SJSA1 (cell line): Measurements from ENCODE around the gene MX2. TPM values are rescaled to one million over a fixed set of nuclear protein-coding genes. Genes with fewer than 3 reads are reported as not detected.
A peak's percentile ranks its signal among the peaks of the same experiment; 100 is the strongest.

Experiments used
- DNase-seq, 2 experiments: peaks; one replicate each; pipeline ENCODE4 v3.0.0-alpha.2; 2015 to 2020; ENCODE audit warnings: low spot score in 2 of 2, low read depth in 1 of 2
- H3K27ac ChIP-seq: fragments of 250-450 bp; sonication (Bioruptor Pico); 2 replicates; pipeline ENCODE4 v1.5.1; 2020; ENCODE audit warnings: mild to moderate bottlenecking, moderate library complexity
- H3K27me3 ChIP-seq: fragments of 250-450 bp; sonication (Bioruptor Pico); replicated peaks from 2 replicates; pipeline ENCODE4 v1.5.1; 2020; ENCODE audit warnings: mild to moderate bottlenecking, moderate library complexity
- H3K36me3 ChIP-seq: fragments of 250-450 bp; sonication (Bioruptor Pico); 2 replicates; pipeline ENCODE4 v1.5.1; 2020; ENCODE audit warnings: mild to moderate bottlenecking
- H3K4me1 ChIP-seq: fragments of 250-450 bp; sonication (Bioruptor Pico); replicated peaks from 2 replicates; pipeline ENCODE4 v1.6.1; 2021; ENCODE audit warnings: mild to moderate bottlenecking
- H3K4me3 ChIP-seq: fragments of 250-450 bp; sonication (Bioruptor Pico); 2 replicates; pipeline ENCODE4 v1.5.1; 2020; ENCODE audit warnings: mild to moderate bottlenecking
- H3K9me3 ChIP-seq: fragments of 250-450 bp; sonication (Bioruptor Pico); replicated peaks from 2 replicates; pipeline ENCODE4 v1.5.1; 2020; ENCODE audit warnings: mild to moderate bottlenecking
- total RNA-seq: library from RNA; depleted of rRNA; stranded (reverse); fragments of >200 nt; shearing (Covaris generic); gene quantifications from 2 replicates; pipeline ENCODE4 v1.2.3, GENCODE V29; 2014

The MX2 gene
- total RNA-seq, 1 experiment from 2014 or later = not detected

- Histone ChIP-seq H3K4me3 (no peak overlapping the region), H3K27ac (no peak overlapping the region), H3K9me3 (no peaks in the 10 kb centered on the region), H3K27me3 (0 out of 2 replicates have a peak, but pooled peaks cover 2% of the 10 kb centered on the region), H3K4me1 (peaks cover 6% of the 10 kb centered on the region; the same call in 1 of the 2 replicates), H3K36me3 (no peaks in the 10 kb centered on the region)
- no peak for DNase-seq
These were observed 1.8 kb downstream of the MX2 start for GRCh38 chr21:41363370-41364270.

- H3K9me3 ChIP-seq = no peaks in the 10 kb centered on the region
- no peak overlapping the region for H3K27ac ChIP-seq
- peaks cover 6% of the 10 kb centered on the region; the same call in 1 of the 2 replicates for H3K4me1 ChIP-seq
- no peak overlapping the region for H3K4me3 ChIP-seq
- H3K27me3 ChIP-seq = 0 out of 2 replicates have a peak, but pooled peaks cover 2% of the 10 kb centered on the region
- DNase-seq = peak in 1 of 2 experiments; percentile 24
- no peaks in the 10 kb centered on the region for H3K36me3 ChIP-seq
These were observed 2.5 kb downstream of the MX2 start for GRCh38 chr21:41364308-41364707.

GRCh38 chr21:41365377-41366107 is 3.7 kb downstream of the MX2 start:
- Histone ChIP-seq H3K4me3 (no peak overlapping the region), H3K27ac (no peak overlapping the region), H3K27me3 (0 out of 2 replicates have a peak, but pooled peaks cover 2% of the 10 kb centered on the region), H3K9me3 (no peaks in the 10 kb centered on the region), H3K4me1 (peaks cover 6% of the 10 kb centered on the region; the same call in 1 of the 2 replicates), H3K36me3 (no peaks in the 10 kb centered on the region)
- DNase-seq = peak in 1 of 2 experiments; percentile 13

DNA sequence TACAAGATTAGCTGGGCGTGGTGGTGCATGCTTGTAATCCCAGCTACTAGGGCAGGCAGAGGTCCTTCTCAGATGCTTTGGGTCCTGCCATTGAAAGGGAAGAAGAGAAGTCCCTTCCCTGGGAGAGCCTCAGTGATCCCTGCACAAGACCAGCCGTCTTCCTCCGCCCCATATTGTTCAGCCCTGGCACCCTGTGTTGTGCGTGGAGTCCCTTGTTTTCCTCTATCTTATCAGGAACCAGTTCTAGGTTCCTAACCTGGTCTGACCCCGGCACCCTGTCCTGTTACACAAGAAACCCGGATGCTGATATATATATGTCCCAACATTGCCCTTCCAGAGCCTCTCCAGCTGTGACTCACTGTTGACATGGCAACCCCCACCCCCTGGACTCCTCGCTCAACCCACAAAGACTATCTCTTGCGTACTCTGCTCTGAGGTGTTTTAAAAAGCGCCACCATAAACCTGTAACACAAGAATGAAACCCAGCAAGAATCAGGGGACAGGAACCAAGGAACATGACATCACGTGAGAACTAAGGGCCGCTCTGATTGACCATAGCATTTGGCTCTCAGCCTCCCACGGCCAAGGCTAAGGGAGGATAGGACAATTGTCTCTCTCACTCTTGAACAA is 4.8 kb downstream of the MX2 start:
- H3K9me3 ChIP-seq = no peaks in the 10 kb centered on the region
- 0 out of 2 replicates have a peak, but pooled peaks cover 2% of the 10 kb centered on the region for H3K27me3 ChIP-seq
- no peaks in the 10 kb centered on the region for H3K36me3 ChIP-seq
- DNase-seq = peak in 1 of 2 experiments; percentile 46
- H3K27ac ChIP-seq = no peak overlapping the region
- peaks cover 5% of the 10 kb centered on the region; the same call in 1 of the 2 replicates for H3K4me1 ChIP-seq
- no peak overlapping the region for H3K4me3 ChIP-seq

- no peaks in the 10 kb centered on the region for H3K4me1 ChIP-seq
- H3K4me3 ChIP-seq = no peak overlapping the region
- H3K9me3 ChIP-seq = no peaks in the 10 kb centered on the region
- H3K27ac ChIP-seq = no peak overlapping the region
- H3K27me3 ChIP-seq = 0 out of 2 replicates have a peak, but pooled peaks cover 2% of the 10 kb centered on the region
- DNase-seq = no peak
- H3K36me3 ChIP-seq = no peaks in the 10 kb centered on the region
These were observed 5.6 kb downstream of the MX2 start for GRCh38 chr21:41367301-41367944.

DNA sequence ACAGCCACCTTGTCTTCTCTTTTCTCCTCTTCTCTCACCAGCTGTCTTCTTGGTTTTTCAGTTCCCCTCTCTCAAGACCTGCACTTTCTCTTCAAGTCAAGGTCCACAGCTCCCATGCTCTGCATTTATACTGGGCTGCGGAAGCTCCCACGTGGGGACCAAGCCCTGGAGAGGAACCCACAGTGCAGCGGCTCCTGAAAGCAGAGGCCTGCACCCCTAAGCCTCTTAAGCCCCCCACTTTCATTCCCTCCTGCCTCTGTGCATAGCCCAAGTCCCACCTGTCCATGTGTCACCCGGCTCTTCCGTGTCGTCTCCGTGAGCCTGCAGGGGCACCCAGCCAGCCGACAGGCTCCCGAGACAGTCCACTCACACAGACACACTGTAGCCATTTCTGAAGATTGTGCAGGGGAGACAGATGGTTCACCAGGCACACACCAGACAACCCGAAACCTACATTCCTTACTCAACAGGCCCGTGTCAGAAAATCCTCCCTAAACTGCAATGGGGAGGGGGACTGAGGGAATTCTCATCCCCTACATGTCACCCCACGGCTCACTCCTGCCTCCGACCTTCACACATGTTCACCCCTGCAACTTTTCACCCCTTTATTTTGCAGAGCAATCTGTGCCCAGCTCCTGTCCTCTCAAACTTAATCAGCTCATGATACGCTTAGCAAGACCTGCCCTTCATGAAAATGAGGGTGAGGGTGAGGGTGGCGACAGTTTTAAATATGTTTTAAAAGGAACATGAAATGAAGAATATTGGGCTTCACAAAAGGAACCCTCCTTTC is 6.3 kb downstream of the MX2 start:
- H3K27me3 ChIP-seq = 0 out of 2 replicates have a peak, but pooled peaks cover 2% of the 10 kb centered on the region
- no peaks in the 10 kb centered on the region for H3K4me1 ChIP-seq
- H3K9me3 ChIP-seq = no peaks in the 10 kb centered on the region
- no peak overlapping the region for H3K27ac ChIP-seq
- H3K4me3 ChIP-seq = no peak overlapping the region
- DNase-seq = no peak
- H3K36me3 ChIP-seq = no peaks in the 10 kb centered on the region

DNA sequence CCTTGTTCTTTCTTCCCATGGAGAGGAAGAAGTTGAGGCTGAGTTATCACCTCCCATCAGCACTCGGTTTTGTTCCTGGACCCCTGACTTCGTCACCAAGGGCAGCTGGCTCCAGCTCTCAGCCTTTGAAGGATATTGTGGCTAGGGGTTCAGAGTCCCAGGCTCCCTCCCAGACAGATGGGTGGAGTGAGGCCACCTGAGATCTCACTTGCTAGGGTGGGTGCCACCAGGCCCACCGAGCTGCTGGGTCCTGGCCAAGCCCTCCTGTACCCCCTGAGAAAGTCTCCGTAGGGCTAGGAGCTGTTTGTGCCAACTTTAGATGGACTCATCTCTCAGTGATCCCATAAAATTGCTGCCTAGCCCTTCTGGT is 6.9 kb downstream of the MX2 start:
- Histone ChIP-seq H3K4me1 (no peaks in the 10 kb centered on the region), H3K27me3 (0 out of 2 replicates have a peak, but pooled peaks cover 2% of the 10 kb centered on the region), H3K9me3 (no peaks in the 10 kb centered on the region), H3K36me3 (no peaks in the 10 kb centered on the region), H3K27ac (no peak overlapping the region), H3K4me3 (no peak overlapping the region)
- no peak for DNase-seq

DNA sequence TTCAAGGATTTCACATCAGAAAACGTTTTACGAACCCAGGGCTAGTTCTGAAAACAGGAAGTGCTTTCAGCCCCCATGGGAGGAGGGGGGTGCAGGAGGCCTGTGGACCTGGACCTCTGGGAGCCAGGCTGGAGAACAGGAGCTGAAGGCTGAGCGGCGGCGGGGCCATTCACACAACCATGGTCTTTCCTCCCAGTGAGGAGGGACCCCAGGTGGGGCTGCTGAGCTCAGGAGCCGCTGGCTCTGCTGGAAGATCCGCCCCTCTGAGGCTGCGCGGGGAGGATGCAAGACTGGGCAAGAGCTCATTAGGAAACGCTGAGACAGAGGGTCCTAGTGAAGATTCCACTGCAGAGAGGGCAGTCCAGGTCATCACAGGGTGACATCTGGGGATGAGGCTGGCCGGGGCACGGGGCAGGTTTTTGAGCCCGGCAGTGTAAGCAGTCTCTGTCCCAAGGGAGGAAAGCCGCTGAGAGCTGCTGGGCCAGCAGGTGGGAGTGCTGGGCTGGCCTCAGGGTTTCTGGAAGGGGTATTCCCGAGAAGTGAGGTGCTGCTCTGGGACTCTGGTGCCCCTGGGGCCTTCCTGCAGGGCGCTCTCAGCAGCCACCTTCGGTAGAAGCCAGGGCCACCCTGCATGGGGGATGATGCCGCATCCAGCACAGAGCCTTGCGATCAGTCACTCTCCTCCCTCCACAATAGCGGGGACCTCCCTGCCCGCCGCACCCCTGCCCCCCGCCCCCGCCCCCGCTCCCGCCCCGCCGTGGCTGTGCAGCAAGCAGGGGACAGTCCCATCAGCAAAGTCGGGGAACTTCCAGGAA is 7.5 kb downstream of the MX2 start:
- 0 out of 2 replicates have a peak, but pooled peaks cover 2% of the 10 kb centered on the region for H3K27me3 ChIP-seq
- H3K4me3 ChIP-seq = no peak overlapping the region
- H3K9me3 ChIP-seq = no peaks in the 10 kb centered on the region
- no peak for DNase-seq
- H3K36me3 ChIP-seq = no peaks in the 10 kb centered on the region
- no peak overlapping the region for H3K27ac ChIP-seq
- H3K4me1 ChIP-seq = no peaks in the 10 kb centered on the region

- no peaks in the 10 kb centered on the region for H3K9me3 ChIP-seq
- no peak for DNase-seq
- no peak overlapping the region for H3K4me3 ChIP-seq
- H3K4me1 ChIP-seq = no peaks in the 10 kb centered on the region
- H3K36me3 ChIP-seq = no peaks in the 10 kb centered on the region
- H3K27me3 ChIP-seq = 0 out of 2 replicates have a peak, but pooled peaks cover 2% of the 10 kb centered on the region
- no peak overlapping the region for H3K27ac ChIP-seq
These were observed 8.4 kb downstream of the MX2 start for GRCh38 chr21:41369920-41370839.

DNA sequence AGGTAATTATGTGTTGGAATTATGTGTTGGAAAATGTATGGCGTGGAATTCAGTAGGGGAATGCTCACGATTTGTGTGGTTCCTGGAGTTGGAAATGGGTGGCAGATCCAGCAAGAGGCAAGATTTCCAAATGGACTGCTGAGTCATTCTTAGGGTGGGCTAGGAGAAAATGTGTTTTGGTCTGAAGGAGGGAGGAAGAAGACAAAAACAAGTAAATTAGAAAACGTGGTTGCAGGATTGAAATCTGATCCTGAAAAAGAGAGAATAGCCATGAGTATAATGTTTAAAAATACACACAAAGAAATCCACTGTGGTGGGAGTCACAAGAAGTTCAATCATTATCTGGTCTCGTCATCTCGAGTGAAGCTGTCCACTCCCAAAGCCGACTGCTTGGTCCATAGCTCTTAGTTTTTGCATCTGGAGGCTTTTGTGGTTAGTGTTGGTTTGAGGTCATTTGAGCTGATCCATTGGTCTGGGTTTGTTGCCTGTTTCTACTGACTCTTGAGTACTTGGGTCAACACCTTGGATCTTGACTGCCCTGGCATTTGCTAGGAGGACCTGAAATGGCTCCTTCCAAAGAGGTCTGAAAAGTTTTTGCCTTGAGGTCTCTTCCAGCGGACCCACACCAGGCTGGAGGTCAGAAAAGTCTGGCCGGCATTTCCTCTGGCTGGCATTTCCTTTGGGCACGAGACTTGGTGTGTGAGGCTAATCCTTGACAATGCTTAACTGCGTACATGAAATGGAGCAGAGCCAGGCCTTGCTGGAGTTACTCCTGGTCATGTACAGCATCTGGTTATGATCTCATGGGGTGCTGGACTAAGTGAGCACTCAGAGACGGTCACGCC is 9.2 kb downstream of the MX2 start:
- Histone ChIP-seq H3K4me3 (no peak overlapping the region), H3K9me3 (no peaks in the 10 kb centered on the region), H3K27me3 (0 out of 2 replicates have a peak, but pooled peaks cover 2% of the 10 kb centered on the region), H3K36me3 (no peaks in the 10 kb centered on the region), H3K4me1 (no peaks in the 10 kb centered on the region), H3K27ac (no peak overlapping the region)
- DNase-seq = no peak

DNA sequence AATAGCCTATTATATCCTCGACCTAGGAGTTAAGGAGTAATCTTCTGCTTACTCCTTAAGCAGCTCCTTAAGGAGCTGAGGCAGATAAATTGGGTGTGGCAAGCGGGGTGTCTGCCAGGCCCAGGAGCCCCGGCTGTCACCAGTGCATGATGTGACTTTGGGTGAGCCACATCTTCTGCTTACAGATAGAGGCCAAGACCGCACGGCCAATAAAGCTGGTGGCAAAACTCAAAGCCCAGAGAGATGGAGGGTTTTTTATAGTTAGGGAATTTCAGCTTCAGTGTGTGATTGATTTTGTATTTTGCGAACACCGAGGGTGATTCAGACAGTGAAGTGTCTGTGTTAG is 9.8 kb downstream of the MX2 start:
- no peak for DNase-seq
- 0 out of 2 replicates have a peak, but pooled peaks cover 2% of the 10 kb centered on the region for H3K27me3 ChIP-seq
- H3K4me3 ChIP-seq = no peak overlapping the region
- no peaks in the 10 kb centered on the region for H3K4me1 ChIP-seq
- no peaks in the 10 kb centered on the region for H3K36me3 ChIP-seq
- H3K27ac ChIP-seq = no peak overlapping the region
- H3K9me3 ChIP-seq = no peaks in the 10 kb centered on the region
